GM21723 (cell line): Measurements from ENCODE around the gene ATG101.

Experiments used
- ATAC-seq: cut with Tn5 transposase; IDR thresholded peaks from one replicate; pipeline ENCODE4 v1.9.1; 2021; ENCODE audit warnings: mild to moderate bottlenecking, moderate library complexity; ENCODE audit not compliant: unreplicated experiment

The ATG101 gene

GRCh38 chr12:52069327-52070184, at the start of gene ATG101:
TSS of gene ATG101 (plus strand) at chr12:52069978. CDS start at chr12:52073651, 3,673 bp downstream.
- ATAC-seq: peak; percentile 94

GRCh38 chr12:52020539-52021336, 49.0 kb upstream of the ATG101 start:
- peak; percentile 36 for ATAC-seq

- ATAC-seq: no peak
These were observed 47.0 kb upstream of the ATG101 start for GRCh38 chr12:52022841-52023181.

- ATAC-seq: peak; percentile 42
These were observed 46.4 kb upstream of the ATG101 start for GRCh38 chr12:52023182-52023975.

GRCh38 chr12:52023976-52024688, 45.6 kb upstream of the ATG101 start:
- ATAC-seq: peak; percentile 2

- no peak for ATAC-seq
These were observed 44.9 kb upstream of the ATG101 start for GRCh38 chr12:52024845-52025230.

GRCh38 chr12:52026263-52026662, 43.5 kb upstream of the ATG101 start:
- ATAC-seq: no peak

- no peak for ATAC-seq
These were observed 42.5 kb upstream of the ATG101 start for GRCh38 chr12:52027085-52027843.

- ATAC-seq: no peak
These were observed 40.1 kb upstream of the ATG101 start for GRCh38 chr12:52029685-52030084.

- ATAC-seq: peak; percentile 1
These were observed 37.4 kb upstream of the ATG101 start for GRCh38 chr12:52032446-52032803.

- peak; percentile 84 for ATAC-seq
These were observed 36.9 kb upstream of the ATG101 start for GRCh38 chr12:52032804-52033445.

- ATAC-seq: no peak
These were observed 36.2 kb upstream of the ATG101 start for GRCh38 chr12:52033446-52034140.

GRCh38 chr12:52035190-52035589, 34.6 kb upstream of the ATG101 start:
- no peak for ATAC-seq

GRCh38 chr12:52035926-52036325, 33.9 kb upstream of the ATG101 start:
- ATAC-seq: no peak

GRCh38 chr12:52036587-52037171, 33.1 kb upstream of the ATG101 start:
- ATAC-seq: peak; percentile 57

- no peak for ATAC-seq
These were observed 32.4 kb upstream of the ATG101 start for GRCh38 chr12:52037248-52037861.

GRCh38 chr12:52038447-52038846, 31.3 kb upstream of the ATG101 start:
- ATAC-seq: no peak

GRCh38 chr12:52041035-52041434, 28.7 kb upstream of the ATG101 start:
- no peak for ATAC-seq
